ENCODE measurements around the gene EARS2.

DNA sequence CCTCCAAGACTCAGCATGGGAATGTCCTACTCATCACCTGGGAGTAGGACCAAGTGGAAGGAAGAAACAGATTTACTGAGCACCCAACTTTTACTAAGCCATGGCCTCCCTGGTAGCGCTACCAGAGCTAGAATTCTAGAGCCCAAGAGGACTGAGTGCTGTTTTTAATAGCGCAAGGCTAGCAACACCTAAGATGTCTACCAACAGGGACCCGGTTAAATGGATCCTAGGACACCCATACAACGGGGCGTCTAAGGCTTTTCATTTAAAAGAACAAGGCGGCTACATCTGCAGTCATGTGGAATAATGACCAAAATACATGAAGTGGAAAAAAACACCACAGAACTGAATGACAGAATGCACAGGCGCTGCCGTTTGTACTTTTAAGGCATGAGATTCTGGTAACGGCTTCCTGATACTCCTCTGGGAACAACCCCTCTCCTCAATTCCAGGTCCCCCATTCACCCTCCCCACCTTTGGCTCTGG is 51.9 kb downstream of the EARS2 start:
- TF ChIP-seq, protein P1, sequence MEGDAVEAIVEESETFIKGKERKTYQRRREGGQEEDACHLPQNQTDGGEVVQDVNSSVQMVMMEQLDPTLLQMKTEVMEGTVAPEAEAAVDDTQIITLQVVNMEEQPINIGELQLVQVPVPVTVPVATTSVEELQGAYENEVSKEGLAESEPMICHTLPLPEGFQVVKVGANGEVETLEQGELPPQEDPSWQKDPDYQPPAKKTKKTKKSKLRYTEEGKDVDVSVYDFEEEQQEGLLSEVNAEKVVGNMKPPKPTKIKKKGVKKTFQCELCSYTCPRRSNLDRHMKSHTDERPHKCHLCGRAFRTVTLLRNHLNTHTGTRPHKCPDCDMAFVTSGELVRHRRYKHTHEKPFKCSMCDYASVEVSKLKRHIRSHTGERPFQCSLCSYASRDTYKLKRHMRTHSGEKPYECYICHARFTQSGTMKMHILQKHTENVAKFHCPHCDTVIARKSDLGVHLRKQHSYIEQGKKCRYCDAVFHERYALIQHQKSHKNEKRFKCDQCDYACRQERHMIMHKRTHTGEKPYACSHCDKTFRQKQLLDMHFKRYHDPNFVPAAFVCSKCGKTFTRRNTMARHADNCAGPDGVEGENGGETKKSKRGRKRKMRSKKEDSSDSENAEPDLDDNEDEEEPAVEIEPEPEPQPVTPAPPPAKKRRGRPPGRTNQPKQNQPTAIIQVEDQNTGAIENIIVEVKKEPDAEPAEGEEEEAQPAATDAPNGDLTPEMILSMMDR (IDR thresholded peaks at IDR 0.05) = no peak
- no peak for TF ChIP-seq POLR2A (IDR thresholded peaks at IDR 0.05)
- TF ChIP-seq POLR2AphosphoS5 (IDR thresholded peaks at IDR 0.05) = no peak
